Measurements from ENCODE around the gene RABGGTA.

RABGGTA gene

GRCh38 chr14:24304019-24304387, 32.6 kb upstream of the RABGGTA start:
- no peak for DNase-seq (ENCODE audit: low spot score)

DNA sequence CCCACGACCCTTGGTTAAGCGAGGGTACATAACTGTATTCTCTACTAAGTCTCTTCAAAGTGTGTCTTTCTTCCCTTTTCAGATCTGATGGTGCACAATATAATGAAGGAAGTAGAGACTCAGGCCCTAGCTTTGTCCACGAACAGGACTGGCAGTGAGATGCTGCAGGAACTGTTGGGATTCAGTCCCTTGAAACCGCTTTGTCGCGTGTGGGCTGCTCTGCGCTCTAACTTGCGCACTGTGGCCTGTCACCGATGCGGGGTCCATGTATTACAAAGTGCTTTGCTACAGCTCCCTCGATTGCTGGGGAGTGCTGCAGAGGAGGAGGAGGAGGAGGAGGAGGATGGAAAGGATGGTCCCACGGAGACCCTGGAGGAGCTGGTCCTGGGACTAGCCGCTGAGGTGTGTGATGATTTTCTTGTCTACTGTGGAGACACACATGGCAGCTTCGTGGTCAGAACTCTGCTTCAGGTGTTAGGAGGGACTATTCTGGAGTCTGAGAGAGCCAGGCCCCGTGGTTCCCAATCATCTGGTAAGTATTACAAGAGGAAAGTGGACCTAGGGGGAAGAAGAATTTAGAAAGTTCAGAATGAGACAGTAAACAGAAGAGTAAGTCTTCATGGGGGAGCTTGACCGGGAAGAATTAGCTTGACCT, 29.1 kb upstream of the RABGGTA start:
- DNase-seq (ENCODE audit: low spot score): no peak

- DNase-seq (ENCODE audit: low spot score): peak; percentile 96
Observed at GRCh38 chr14:24299255-24300191, 28.1 kb upstream of the RABGGTA start, which contains the start of the genes DHRS1 and NOP9. TSS of gene DHRS1 (minus strand) at chr14:24299780. CDS start at chr14:24299106, 674 bp downstream. TSS of gene NOP9 (plus strand) at chr14:24299850. CDS start at chr14:24299955, 105 bp downstream.

- DNase-seq (ENCODE audit: low spot score): peak; percentile 87
Observed at GRCh38 chr14:24298892-24299254, 27.5 kb upstream of the RABGGTA start.

- DNase-seq (ENCODE audit: low spot score): no peak
Observed at GRCh38 chr14:24297190-24297964, 26.0 kb upstream of the RABGGTA start.

DNA sequence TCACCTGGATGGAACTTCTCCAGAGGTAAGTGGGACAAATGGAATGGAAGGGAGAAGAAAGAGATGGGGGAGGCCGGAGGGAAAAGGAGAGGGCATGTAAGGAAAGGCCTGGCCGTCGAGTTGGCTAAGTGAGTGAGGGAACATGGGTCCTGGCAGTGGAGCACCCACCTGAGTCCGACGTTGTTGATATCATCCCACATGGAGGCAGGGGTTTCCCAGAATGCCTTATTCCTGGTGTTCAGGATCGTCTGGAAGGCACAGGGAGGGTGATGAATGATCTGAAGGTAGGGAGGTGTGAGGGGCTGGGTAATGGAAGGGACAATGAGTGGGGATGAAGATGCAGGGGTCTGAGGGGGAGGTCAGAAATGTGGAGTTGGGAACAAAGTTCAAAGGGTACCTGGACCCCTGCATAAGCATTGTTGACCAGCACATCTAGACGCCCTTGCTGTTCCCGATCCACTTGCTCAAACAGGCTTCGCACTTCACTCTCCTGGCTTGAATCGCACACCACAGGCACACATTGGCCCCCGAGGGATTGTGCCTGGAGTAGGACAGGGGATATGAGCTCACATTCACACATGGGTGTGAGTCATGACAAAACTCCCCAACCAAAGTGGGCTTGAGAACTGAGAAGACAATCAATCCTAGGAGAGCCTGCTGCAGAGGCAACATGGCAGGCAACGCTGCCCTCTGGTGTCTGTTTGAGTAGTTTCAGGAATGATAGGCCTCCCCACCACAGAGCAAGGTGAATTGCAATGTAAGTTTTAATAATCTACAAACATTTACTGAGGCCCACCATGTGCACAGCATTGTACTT, 25.2 kb upstream of the RABGGTA start:
- DNase-seq (ENCODE audit: low spot score): peak; percentile 89

GRCh38 chr14:24293525-24293924, 22.1 kb upstream of the RABGGTA start:
- DNase-seq (ENCODE audit: low spot score): no peak

GRCh38 chr14:24292118-24292807, 20.9 kb upstream of the RABGGTA start:
- no peak for DNase-seq (ENCODE audit: low spot score)

DNA sequence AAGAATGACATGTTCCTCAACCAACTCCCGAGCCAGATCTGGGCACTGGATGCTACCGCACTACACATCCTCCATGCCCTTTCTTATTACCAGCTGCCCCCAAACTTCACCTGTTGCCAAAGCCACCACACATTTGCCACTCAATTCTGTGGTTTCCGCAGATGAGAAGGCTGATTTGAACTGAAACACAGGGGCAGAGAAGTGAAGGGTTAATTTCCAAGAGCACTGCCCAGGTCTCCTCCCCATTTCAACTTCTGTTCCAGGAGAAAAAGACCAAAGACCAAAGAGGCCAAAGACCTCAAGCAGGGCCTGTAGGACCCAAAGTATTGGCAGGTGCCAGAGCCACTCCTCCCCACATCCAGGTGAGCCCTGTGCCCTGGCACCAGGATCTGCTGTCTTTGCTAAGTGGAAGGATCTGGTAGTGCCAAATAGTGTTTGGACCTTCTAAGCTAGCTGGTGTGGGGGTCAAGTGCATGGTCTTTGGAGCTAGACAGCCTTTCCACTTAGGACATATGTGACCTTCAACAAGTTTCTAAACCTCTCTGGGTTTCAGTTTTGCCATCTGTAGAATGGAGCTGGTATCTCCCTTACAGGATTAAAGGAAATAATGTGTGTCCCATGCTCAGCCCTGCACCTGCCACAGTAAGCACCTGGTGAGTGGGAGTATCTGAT, 20.2 kb upstream of the RABGGTA start:
- DNase-seq (ENCODE audit: low spot score): no peak

DNA sequence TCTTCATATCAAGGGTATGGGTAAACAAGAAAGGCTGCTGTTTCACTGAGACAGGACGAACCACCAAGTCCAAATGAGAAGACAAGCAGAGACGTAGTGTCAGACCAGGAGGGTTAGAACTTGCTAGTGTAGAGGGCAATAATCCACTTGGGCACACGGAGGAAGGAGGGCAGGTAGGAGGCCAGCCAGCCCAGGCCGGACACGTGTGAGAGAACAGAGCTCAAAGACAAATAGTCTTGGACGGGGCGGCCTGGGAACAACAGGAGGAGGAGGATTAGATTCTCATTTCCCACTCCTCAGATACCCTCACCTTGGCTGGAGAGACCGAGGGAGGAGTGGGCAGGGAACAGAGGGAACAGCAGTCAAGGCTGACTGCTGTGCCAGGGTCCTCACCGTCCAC, 19.3 kb upstream of the RABGGTA start:
- no peak for DNase-seq (ENCODE audit: low spot score)

DNA sequence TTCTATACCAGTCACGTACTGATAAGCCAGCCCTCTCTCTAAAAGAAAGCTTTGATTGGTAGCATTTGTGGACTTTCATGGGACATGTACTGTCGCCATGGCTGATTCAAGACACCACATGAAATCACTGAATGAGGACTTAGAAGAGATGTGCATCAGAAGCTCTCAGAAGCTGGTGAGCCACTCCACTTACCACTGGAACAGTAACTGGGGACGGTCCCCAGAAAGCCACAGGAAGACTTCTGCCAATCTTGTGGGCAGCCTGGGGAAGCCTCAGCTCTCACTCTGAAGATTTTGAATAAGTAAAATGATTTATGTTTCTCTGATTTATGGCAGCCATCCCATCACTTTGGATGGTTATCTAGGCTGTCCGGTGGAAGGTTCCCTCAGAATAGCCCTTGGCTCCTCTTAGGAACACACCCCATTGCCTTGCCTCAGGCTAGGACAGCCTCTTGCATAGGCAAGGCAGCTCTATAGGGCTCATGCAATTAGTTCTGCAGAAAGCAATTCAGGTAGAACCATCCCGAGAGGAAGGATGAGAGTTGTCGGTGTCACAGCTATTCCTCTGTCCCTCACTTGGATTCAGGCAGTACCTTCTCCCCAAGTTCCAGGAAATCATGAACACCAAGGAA, 18.4 kb upstream of the RABGGTA start:
- no peak for DNase-seq (ENCODE audit: low spot score)

DNA sequence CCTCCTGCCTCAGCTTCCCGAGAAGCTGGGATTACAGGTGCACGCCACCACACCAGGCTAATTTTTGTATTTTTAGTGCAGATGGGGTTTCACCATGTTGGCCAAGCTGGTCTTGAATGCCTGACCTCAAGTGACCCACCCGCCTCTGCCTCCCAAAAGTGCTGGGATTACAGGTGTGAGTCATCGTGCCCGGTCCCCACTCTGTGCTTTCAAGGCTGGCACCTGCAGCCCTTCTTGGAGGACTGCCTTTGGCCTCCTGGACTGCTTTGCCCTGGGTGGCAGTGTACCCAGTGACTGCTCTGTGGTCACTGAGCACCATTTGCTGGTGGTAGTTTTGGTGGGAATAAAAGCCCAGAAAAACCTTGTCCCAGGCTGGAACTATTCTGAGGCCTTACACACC, 15.6 kb upstream of the RABGGTA start:
- no peak for DNase-seq (ENCODE audit: low spot score)

DNA sequence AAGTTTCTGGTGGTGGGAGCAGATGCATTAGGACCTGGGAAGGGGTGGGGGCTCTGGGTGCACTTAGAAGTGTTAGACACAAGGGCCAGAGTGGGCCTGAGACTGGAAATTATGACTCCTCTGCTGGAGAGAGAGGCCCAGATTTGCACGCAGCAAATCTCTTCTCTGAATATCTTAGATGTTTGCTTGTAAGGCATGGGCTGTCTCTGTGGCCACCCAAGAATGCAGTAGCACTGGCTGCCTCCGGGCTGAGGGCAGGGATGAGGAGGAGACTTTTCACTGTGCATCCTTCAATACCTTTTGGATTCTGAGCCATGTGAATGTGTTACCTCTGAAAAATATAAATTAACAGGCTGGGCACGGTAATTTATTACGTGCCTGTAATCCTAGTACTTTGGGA, 14.0 kb upstream of the RABGGTA start:
- no peak for DNase-seq (ENCODE audit: low spot score)

DNA sequence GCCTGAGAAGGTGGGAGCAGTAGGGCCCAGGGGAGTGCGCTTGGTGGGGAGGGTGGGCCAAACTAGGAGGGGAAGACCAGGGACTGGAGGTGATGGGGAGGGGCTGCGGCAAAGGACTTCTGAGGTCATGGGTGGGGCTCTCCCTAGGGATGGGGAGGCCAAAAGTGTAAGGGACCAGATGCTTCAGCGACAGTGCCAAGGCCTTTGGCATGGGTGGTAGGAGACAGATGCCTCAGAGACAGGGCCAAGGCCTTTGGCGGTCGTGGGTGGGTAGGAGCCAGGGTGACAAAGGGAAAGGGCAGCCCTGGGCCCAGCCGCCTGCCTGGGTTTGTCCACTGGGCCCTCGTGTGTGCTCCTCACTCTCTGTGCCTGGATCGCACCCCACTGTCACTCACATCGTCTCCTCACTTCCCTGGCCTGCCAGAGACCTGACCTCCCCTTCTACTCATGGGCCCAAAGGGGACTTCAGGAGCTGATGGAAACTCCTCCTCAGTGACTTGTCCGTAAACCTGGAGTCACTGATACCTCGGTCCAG, 13.2 kb upstream of the RABGGTA start:
- no peak for DNase-seq (ENCODE audit: low spot score)

DNA sequence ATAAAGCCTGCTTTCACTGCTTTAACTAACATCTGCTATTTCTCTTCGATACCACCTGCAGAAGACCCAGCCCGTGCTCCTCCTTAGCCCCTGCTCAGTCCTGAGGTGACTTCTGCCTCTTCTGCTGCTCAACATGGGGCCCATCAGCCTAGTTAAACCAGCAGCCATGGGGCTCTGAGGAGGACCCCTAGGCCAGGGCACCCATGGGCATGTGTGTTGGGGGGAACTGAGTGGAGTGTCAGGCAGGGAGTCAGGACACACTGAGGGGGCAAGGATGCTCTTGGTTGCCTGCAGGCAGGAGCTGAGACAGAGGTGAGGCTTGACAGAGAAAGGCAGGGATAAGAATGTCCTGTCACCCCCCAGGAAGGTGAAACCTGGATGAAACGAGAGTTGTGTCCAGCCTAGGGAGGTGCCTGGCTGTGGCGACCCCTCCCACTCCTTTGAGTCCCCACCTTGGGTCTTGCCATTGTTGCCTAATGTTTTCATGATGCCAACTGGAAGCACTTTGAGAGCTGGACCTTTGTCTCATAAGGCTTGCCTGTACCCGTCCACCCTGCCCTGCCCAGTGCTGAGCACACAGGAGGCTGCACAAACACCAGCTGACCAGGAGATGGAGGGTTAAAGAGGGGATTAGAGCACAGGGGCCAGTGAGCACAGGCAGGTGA, 12.5 kb upstream of the RABGGTA start:
- no peak for DNase-seq (ENCODE audit: low spot score)

DNA sequence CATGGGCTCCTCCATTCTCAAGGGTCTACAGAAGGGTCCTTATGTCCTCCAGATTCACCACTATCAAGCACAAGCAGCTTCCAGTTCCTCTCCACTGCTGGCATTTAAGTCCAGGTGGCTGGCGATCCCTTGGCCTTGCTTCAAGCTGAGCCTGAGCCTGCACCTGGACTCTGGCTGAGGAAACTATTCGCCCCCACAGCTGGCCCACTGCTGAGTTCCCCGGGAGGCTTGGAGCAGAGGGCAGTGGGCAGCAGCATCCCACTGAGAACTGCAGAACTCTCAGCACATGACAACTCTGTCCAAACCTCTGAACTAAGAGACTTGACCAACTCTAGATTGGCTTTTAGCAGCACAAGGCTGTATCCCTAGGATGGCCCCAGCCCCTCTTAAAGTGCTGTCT, 11.3 kb upstream of the RABGGTA start:
- no peak for DNase-seq (ENCODE audit: low spot score)

DNA sequence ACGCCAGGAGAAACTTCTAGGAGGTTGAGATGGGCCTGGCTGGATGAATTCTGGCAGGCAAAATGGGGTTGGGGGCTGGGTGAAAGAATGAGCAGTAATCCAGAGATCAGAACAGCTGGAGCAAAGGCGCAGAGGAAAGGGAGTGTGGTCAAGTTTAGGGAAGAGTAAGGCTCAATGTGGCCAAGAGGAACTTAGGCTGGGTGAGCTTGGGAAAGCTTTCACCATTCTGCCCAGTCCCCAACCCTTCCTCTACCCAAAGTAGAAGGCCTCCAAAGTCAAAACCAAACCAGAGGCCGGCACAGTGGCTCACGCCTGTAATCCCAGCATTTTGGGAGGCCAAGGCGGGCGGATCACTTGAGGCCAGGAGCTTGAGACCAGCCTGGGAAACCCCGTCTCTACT, 10.2 kb upstream of the RABGGTA start:
- DNase-seq (ENCODE audit: low spot score): no peak

DNA sequence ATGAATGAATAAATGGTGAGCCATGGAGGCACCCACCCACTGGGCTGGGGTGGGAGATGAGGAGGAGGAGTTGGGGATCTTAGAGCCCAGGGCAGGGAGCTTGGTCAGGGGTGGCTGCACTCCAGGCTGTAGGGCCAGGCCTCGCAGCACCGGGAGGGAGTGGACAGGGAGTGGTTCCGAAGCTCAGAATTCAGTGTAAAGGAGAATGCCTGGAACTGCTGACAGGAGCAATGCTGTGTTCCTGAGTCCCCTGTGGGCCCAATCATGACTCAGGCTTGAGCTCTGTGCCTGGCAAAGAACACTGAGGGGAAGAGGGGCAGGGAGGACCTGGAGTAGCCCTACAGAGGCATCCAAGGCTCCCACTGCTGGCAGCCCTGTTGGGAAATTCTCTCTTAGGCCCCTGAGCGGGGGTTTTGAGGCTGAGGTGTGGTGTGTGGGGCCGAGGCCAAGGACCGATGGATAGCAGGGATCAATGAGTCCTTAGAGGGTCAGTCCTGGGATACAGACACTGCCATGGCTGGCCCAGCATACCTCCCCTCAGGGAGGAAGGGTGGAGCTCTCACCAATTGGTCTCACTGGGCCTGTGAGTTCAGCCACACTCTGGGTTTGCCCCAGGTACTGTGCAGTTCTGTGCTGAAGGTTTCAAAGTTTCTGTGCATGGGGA, 9.5 kb upstream of the RABGGTA start:
- no peak for DNase-seq (ENCODE audit: low spot score)
